GM18526 (cell line): ENCODE measurements around the gene NRN1L.

ENCODE experiments used
- POLR2A ChIP-seq: IDR thresholded peaks from 3 replicates; pipeline ENCODE4 v1.6.1; 2011; ENCODE audit not compliant: insufficient read length; ENCODE audit errors: extremely low read depth

Gene NRN1L

GRCh38 chr16:67888331-67888730, 3.6 kb downstream of the NRN1L start:
- no peak for TF ChIP-seq POLR2A

- TF ChIP-seq POLR2A = no peak
Observed at GRCh38 chr16:67892375-67892774, 7.7 kb downstream of the NRN1L start.

- TF ChIP-seq POLR2A = peak; percentile 64
Observed at GRCh38 chr16:67892899-67893742, 8.4 kb downstream of the NRN1L start, which contains the start of gene PSKH1. Gene PSKH1 (plus strand): TSS chr16:67893254. CDS start chr16:67908750, 15,496 bp downstream.

- no peak for TF ChIP-seq POLR2A
Observed at GRCh38 chr16:67893743-67894399, 9.2 kb downstream of the NRN1L start.

- TF ChIP-seq POLR2A = no peak
Observed at GRCh38 chr16:67897231-67897630, 12.5 kb downstream of the NRN1L start.

GRCh38 chr16:67901734-67902133, 17.0 kb downstream of the NRN1L start:
- no peak for TF ChIP-seq POLR2A

- TF ChIP-seq POLR2A = no peak
Observed at GRCh38 chr16:67902831-67903230, 18.1 kb downstream of the NRN1L start.

- TF ChIP-seq POLR2A = no peak
Observed at GRCh38 chr16:67907397-67908180, 22.9 kb downstream of the NRN1L start.

GRCh38 chr16:67909056-67909742, 24.5 kb downstream of the NRN1L start:
- TF ChIP-seq POLR2A = no peak

GRCh38 chr16:67910158-67910557, 25.5 kb downstream of the NRN1L start:
- no peak for TF ChIP-seq POLR2A

- no peak for TF ChIP-seq POLR2A
Observed at GRCh38 chr16:67914758-67915495, 30.2 kb downstream of the NRN1L start.

GRCh38 chr16:67915831-67916723, 31.4 kb downstream of the NRN1L start:
- TF ChIP-seq POLR2A = no peak

GRCh38 chr16:67917140-67917851, 32.6 kb downstream of the NRN1L start:
- no peak for TF ChIP-seq POLR2A

- no peak for TF ChIP-seq POLR2A
Observed at GRCh38 chr16:67917852-67918236, 33.2 kb downstream of the NRN1L start.
